Activated naive CD4-positive, alpha-beta T cell treated with anti-CD3 and anti-CD28 coated beads, Interleukin-2, amount 50 U/mL, for 72 hours (primary cell): ENCODE results near the gene ADAMTSL4. TPM values are rescaled to one million over a fixed set of nuclear protein-coding genes. Genes with fewer than 3 reads are reported as not detected.
A peak's percentile ranks its signal among the peaks of the same experiment; 100 is the strongest.
"Not testable (repeated sequence)": the region's sequence is repeated elsewhere in the genome, so short reads cannot be mapped to it uniquely, and the experiment has no call there.

Experiments
- ATAC-seq, 2 donors: fragments of 150-1000 bp; cut with Tn5 transposase; 2 replicates each; pipeline ENCODE4 v1.10.0; 2021; ENCODE audit warnings: mild to moderate bottlenecking in 2 of 2, moderate library complexity in 2 of 2
- DNase-seq, 2 donors: peaks; one replicate each; pipeline ENCODE4 v3.0.0; 2021 to 2022; ENCODE audit warnings: low spot score in 2 of 2
- H3K27ac Mint-ChIP-seq, 2 donors: one replicate each; pipeline ENCODE4 v1.8.0; 2022; ENCODE audit warnings: mild to moderate bottlenecking in 2 of 2, mixed read lengths in 2 of 2
- H3K36me3 Mint-ChIP-seq, 2 donors: one replicate each; pipeline ENCODE4 v1.8.0; 2022; ENCODE audit warnings: mixed read lengths in 2 of 2
- H3K9me3 Mint-ChIP-seq, 2 donors: one replicate each; pipeline ENCODE4 v1.8.0; 2022; ENCODE audit warnings: mixed read lengths in 2 of 2
- total RNA-seq, 2 donors: library from RNA; stranded (reverse); gene quantifications; one replicate each; pipeline ENCODE4 v1.2.3, GENCODE V29; 2022

Gene ADAMTSL4
- total RNA-seq, 2 donors from 2014 or later = 0.96 to 2.9 TPM

GRCh38 chr1:150581962-150582361, 32.8 kb downstream of the ADAMTSL4 start:
- peaks cover 22 to 33% of the 10 kb centered on the region in 2 donors for H3K36me3 Mint-ChIP-seq

GRCh38 chr1:150582371-150582770, 33.2 kb downstream of the ADAMTSL4 start:
- Mint-ChIP-seq H3K36me3 (peaks cover 18 to 29% of the 10 kb centered on the region in 2 donors), H3K27ac (no peak overlapping the region), H3K9me3 (peaks cover 0 to 4% of the 10 kb centered on the region in 2 donors)
- ATAC-seq (no peak), DNase-seq (no peak)

More at GRCh38 chr1:150581962-150582361, 32.8 kb downstream of the ADAMTSL4 start:
- not testable (repeated sequence) for H3K27ac Mint-ChIP-seq, DNase-seq, H3K9me3 Mint-ChIP-seq, ATAC-seq

GRCh38 chr1:150596095-150596892, 47.1 kb downstream of the ADAMTSL4 start:
- Mint-ChIP-seq H3K9me3 (no peaks in the 10 kb centered on the region), H3K36me3 (peaks cover 4 to 8% of the 10 kb centered on the region in 2 donors), H3K27ac (peak overlapping the region in 1 of 2 donors; percentile 38)
- DNase-seq (no peak), ATAC-seq (no peak)

GRCh38 chr1:150596976-150597375, 47.8 kb downstream of the ADAMTSL4 start:
- H3K9me3 Mint-ChIP-seq = no peaks in the 10 kb centered on the region
- ATAC-seq (no peak), DNase-seq (no peak)
- no peak overlapping the region for H3K27ac Mint-ChIP-seq
- peaks cover 4 to 8% of the 10 kb centered on the region in 2 donors for H3K36me3 Mint-ChIP-seq

GRCh38 chr1:150598346-150598745, 49.1 kb downstream of the ADAMTSL4 start:
- not testable (repeated sequence) for DNase-seq, ATAC-seq, H3K27ac Mint-ChIP-seq, H3K9me3 Mint-ChIP-seq
- peaks cover 4 to 10% of the 10 kb centered on the region in 2 donors for H3K36me3 Mint-ChIP-seq

- Mint-ChIP-seq H3K9me3 (no peaks in the 10 kb centered on the region), H3K27ac (no peak overlapping the region), H3K36me3 (peaks cover 4 to 23% of the 10 kb centered on the region in 2 donors)
- no peak for ATAC-seq
- no peak for DNase-seq
Observed at GRCh38 chr1:150601540-150601939, 52.3 kb downstream of the ADAMTSL4 start.

GRCh38 chr1:150602372-150602771, 53.2 kb downstream of the ADAMTSL4 start:
- H3K27ac Mint-ChIP-seq, H3K9me3 Mint-ChIP-seq, ATAC-seq, DNase-seq: not testable (repeated sequence)
- H3K36me3 Mint-ChIP-seq = peaks cover 4 to 25% of the 10 kb centered on the region in 2 donors

- Mint-ChIP-seq H3K36me3 (peaks cover 4 to 25% of the 10 kb centered on the region in 2 donors), H3K27ac (peak overlapping the region; percentile 95 to 97), H3K9me3 (no peaks in the 10 kb centered on the region)
- ATAC-seq = no peak
- DNase-seq = no peak
Observed at GRCh38 chr1:150603711-150604110, 54.5 kb downstream of the ADAMTSL4 start.

GRCh38 chr1:150604226-150604588, 55.0 kb downstream of the ADAMTSL4 start:
- DNase-seq (no peak), ATAC-seq (no peak)
- Mint-ChIP-seq H3K9me3 (no peaks in the 10 kb centered on the region), H3K36me3 (peaks cover 4 to 30% of the 10 kb centered on the region in 2 donors), H3K27ac (peak overlapping the region; percentile 95 to 97)

GRCh38 chr1:150605451-150605731, 56.2 kb downstream of the ADAMTSL4 start:
- H3K27ac Mint-ChIP-seq = peak overlapping the region; percentile 95 to 97
- not testable (repeated sequence) for DNase-seq, ATAC-seq, H3K9me3 Mint-ChIP-seq
- peaks cover under 1 to 24% of the 10 kb centered on the region in 2 donors for H3K36me3 Mint-ChIP-seq

- no peak for DNase-seq
- Mint-ChIP-seq H3K9me3 (no peaks in the 10 kb centered on the region), H3K27ac (peak overlapping the region; percentile 17 to 73), H3K36me3 (peaks cover 0 to 23% of the 10 kb centered on the region in 2 donors)
- no peak for ATAC-seq
Observed at GRCh38 chr1:150606463-150607142, 57.4 kb downstream of the ADAMTSL4 start.

- no peaks in the 10 kb centered on the region for H3K9me3 Mint-ChIP-seq
- no peak for ATAC-seq
- no peak for DNase-seq
- peak overlapping the region in 1 of 2 donors; percentile 82 for H3K27ac Mint-ChIP-seq
- H3K36me3 Mint-ChIP-seq = peaks cover 0 to 23% of the 10 kb centered on the region in 2 donors
Observed at GRCh38 chr1:150609732-150610131, 60.5 kb downstream of the ADAMTSL4 start.

Other genes starting within 250 kb of the ADAMTSL4 start
- gene PRPF3, start 227.9 kb upstream of the ADAMTSL4 start, total RNA-seq = 10 to 100 TPM; 79.0 to 92.0 TPM
- 10 to 100 TPM; 23.1 to 26.0 TPM for gene RPRD2, start 185.3 kb upstream of the ADAMTSL4 start, total RNA-seq
- gene TARS2, start 62.0 kb upstream of the ADAMTSL4 start, total RNA-seq = 10 to 100 TPM; 48.7 to 56.4 TPM
- 1 to 10 TPM; 1.3 to 1.6 TPM for gene ECM1, start 41.3 kb upstream of the ADAMTSL4 start, total RNA-seq
- gene FALEC, start 33.7 kb upstream of the ADAMTSL4 start, total RNA-seq = under 1 TPM; 0.66 to 0.89 TPM
- 100 to 1,000 TPM; 277 to 307 TPM for gene MCL1, start 30.2 kb downstream of the ADAMTSL4 start, total RNA-seq
- gene ENSA, start 80.2 kb downstream of the ADAMTSL4 start, total RNA-seq = 100 to 1,000 TPM; 133 to 183 TPM
- 10 to 100 TPM; 15.8 to 20.9 TPM for gene GOLPH3L, start 147.7 kb downstream of the ADAMTSL4 start, total RNA-seq
- gene HORMAD1, start 171.5 kb downstream of the ADAMTSL4 start, total RNA-seq = under 1 TPM in 1 of 2 donors, not detected in 1; 0.32 TPM
- gene CTSS, start 216.4 kb downstream of the ADAMTSL4 start, total RNA-seq = 10 to 100 TPM; 53.4 to 88.4 TPM